HG03575 (cell line): ENCODE measurements around the gene IL1RAP.

Experiments
- ATAC-seq: cut with Tn5 transposase; IDR thresholded peaks from one replicate; pipeline ENCODE4 v1.9.1; 2021; ENCODE audit not compliant: unreplicated experiment, insufficient number of reproducible peaks, low FRiP score; ENCODE audit errors: extremely low read depth

IL1RAP gene

GRCh38 chr3:190534386-190534785 lies 20.5 kb downstream of the IL1RAP start:
- no peak for ATAC-seq

- ATAC-seq = no peak
These were observed 21.1 kb downstream of the IL1RAP start for GRCh38 chr3:190534986-190535385.

DNA sequence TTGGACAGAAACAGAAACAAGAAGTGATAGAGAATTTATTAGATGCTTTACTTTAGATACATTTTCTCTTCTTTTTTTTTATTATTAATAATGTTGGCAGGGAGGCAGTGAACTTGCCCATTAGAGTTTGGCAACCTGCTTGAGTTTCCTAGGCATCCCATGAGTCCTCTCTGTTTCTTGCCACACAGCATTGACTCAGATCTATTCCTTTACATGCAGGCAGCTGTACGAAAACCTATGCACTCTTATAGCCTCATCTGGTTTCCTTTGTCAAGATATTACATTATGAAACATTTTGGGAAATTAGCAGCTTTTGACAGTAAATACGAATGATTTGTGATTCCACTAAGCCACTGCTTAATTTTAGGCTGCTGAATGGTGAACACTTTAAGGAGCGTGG lies 23.3 kb downstream of the IL1RAP start:
- no peak for ATAC-seq

DNA sequence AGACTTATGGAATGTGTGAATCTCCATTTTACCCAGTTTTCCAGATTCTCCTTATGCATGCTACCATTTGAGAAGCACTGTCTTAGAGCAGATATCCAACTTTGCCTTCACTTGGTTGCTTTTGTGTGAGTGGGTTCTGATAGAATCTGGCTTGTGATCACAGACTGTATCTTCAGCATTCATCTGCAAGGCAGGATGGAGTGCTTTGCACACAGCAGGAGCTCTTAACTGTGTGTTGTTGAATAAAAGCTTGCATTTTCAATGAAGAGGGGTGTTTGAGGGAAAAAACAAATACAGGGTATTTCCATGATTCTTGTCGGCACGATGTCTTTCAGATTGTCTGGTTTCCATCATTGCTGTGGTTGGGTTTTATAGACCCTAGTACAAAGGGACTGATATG lies 24.4 kb downstream of the IL1RAP start:
- no peak for ATAC-seq

DNA sequence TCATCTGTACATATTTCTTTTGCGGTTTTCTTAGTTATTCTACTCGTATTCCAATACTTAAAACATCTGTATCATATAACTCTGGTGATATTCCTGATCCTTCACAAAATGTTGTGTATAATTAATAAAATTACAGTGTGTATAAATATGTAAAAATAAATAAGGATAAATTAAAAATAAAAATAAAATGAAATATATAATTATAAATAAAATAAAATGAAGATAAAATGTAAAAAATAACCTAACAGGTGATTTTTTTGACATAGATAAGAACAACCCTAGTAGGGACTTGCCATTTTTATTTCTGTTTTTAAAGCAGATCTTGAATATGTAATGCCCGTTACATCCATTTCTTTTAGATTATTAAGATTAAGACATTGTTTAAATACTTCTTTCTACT lies 25.6 kb downstream of the IL1RAP start:
- ATAC-seq = no peak

DNA sequence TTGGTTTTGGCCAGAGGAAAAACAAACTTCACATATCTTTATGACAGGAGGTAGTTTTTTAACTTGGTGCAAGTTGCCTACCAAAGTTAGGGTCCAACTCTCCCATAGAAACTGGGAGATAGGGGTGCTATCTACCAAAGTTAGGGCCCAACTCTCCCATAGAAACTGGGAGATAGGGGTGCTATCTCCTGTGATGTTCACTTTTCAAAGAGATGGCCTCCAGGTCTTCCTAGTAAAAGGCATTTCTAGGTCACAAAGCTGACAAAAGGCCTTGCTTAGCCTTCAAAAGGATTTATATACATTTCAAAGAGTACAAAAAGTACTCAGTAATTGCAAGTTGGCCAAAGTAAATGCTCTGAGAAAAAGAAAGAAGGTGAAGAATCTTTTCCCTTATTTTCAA lies 27.1 kb downstream of the IL1RAP start:
- no peak for ATAC-seq

- no peak for ATAC-seq
These were observed 27.7 kb downstream of the IL1RAP start for GRCh38 chr3:190541560-190541959.

GRCh38 chr3:190542846-190543245 lies 29.0 kb downstream of the IL1RAP start:
- no peak for ATAC-seq

GRCh38 chr3:190543671-190544070 lies 29.8 kb downstream of the IL1RAP start:
- no peak for ATAC-seq

- ATAC-seq = no peak
These were observed 31.3 kb downstream of the IL1RAP start for GRCh38 chr3:190545191-190545590.

- ATAC-seq = no peak
These were observed 33.1 kb downstream of the IL1RAP start for GRCh38 chr3:190546881-190547510.

- ATAC-seq = no peak
These were observed 34.3 kb downstream of the IL1RAP start for GRCh38 chr3:190548031-190548656.

DNA sequence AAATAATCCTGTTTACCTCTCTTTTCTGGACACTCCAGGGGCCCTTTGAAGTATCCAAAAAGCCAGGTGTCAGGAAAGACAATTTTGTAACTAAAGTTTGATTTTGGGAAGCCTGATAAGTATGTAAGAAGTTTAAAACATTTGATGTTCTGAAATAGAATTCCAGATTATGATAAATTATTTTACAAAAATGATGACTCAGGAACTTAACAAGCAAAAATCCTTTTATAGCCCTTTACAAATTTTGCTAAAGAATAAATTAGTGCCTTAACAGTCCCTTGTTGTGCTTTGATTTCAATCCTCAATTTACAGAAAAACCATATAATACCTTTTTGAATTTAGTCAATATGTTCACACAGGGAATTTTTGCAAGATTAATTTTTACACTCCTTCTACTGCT lies 38.1 kb downstream of the IL1RAP start:
- no peak for ATAC-seq

- no peak for ATAC-seq
These were observed 39.3 kb downstream of the IL1RAP start for GRCh38 chr3:190552969-190553759.

GRCh38 chr3:190554197-190554596 lies 40.3 kb downstream of the IL1RAP start:
- ATAC-seq = no peak

DNA sequence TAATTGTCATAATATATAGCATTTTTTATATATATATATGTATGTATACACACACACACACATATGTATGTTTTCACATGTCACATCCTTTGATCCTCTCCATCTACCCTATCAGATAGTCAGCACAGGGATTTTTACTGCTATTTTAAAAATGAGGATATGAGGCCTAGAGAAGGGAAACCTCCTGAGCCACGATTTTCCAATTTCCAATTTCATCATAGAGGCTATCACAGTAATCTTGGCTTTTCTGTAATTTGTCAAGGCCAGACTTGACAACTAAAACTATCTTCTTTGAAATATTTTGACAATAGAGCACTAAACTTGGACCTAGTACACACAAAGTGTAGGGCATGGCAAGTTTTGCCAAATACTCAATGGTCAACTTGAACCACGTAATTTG lies 42.5 kb downstream of the IL1RAP start:
- no peak for ATAC-seq

GRCh38 chr3:190557296-190557695 lies 43.4 kb downstream of the IL1RAP start:
- ATAC-seq = no peak

DNA sequence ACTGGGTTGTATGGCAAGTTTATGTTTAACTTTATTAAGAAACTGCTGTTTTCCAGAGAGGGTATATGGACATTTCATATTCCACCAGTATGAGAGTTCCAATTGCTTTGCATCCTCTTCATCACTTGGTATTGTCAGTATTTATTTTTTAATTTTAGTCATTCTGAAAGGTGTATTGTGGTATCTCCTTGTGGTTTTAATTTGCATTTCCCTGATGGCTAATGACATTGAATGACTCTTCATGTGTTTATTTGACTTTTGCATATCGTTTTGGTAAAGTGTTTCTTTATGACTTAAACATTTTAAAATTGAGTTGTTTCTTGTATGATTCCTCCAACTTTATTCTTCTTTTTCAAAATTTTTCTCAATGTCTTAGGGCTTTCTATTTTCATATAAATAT lies 44.4 kb downstream of the IL1RAP start:
- ATAC-seq = no peak

GRCh38 chr3:190558796-190559195 lies 44.9 kb downstream of the IL1RAP start:
- ATAC-seq = no peak
